GM10248 (cell line): ENCODE results near the gene NPIPA8.
"Not testable (repeated sequence)": the region's sequence is repeated elsewhere in the genome, so short reads cannot be mapped to it uniquely, and the experiment has no call there.

ENCODE experiments used
- CTCF ChIA-PET: fragments of 300-600 bp; sonication (Branson Sonifier 250); formaldehyde crosslinking; extraction: SDS; loops from one replicate; lab custom pipeline; 2021; ENCODE audit warnings: antibody characterized with exemption; lab: Yijun Ruan, JAX
- POLR2A ChIA-PET: fragments of 350-650 bp; sonication (Branson Sonifier 250); formaldehyde crosslinking; extraction: SDS; loops from one replicate; lab custom pipeline; 2020; ENCODE audit warnings: antibody characterized with exemption; lab: Yijun Ruan, JAX
- DNase-seq: peaks from one replicate; pipeline ENCODE4 v3.0.0; 2012; ENCODE audit errors: extremely low spot score

The NPIPA8 gene

DNA sequence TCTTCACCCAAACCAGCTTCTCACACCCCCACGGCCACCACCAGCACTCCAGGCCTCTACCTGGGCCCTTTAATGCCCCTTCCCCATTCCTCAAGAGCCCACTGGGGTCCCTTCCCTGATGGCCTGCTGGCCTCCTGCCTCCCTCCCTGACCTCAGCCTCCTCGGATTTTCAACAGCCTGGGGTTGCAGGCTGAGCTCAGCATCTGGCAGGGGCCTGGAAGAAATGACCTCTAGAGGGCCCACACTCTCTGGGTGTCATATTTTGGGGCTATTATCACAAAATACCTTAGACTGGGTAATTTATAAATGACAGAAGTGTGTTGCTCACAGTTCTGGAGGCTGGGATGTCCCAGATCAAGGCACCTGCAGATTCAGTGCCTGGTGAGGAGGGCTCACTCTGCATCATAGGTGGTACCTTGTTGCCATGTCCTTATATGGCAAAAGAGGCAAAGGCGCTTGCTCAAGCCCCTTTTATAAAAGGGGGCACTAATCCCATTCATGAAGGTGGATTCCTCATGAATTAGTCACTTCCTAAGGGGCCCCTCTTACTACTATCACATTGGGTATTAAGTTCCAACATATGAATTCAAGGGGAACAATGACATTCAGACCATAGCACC is 43.1 kb downstream of the NPIPA8 start:
- DNase-seq, POLR2A ChIA-PET, CTCF ChIA-PET: not testable (repeated sequence)

DNA sequence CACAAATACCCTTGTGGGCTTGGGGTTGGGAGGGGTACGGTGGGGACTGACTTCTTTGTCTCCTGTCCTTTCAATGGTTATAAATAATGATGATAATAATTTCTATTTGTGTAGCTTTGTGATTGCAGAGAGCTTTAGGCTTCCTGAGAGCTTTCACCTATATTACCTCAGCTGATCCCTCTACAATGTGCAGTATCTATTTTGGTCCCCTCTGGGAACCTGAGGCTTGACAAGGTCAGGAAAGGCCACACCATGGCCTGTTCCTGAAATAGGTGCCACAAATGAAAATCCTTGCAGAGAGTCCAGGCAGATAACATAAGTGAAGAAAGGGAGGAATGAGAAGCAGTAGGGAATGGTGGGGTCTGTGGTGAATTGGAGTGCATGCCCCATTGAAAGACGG is 45.6 kb downstream of the NPIPA8 start:
- DNase-seq, POLR2A ChIA-PET, CTCF ChIA-PET: not testable (repeated sequence)

DNA sequence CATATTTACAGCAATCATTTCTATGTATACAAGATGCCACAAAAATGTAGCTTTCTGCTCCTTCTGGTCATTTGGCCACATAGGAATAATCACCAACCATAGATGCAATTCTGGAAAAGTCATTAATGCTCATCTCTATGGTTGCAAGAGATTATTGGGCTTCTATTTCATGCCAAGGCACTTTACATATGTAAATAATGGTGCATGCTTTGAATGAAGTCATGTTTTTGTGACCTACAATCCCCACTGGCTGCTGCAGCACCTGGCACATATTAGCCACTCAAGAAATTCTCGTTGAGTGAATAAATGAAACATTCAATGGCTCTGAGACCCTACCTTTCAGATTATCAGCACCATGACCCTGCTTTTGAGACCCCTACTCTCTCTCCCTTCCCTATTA is 50.2 kb downstream of the NPIPA8 start:
- CTCF ChIA-PET, DNase-seq, POLR2A ChIA-PET: not testable (repeated sequence)

DNA sequence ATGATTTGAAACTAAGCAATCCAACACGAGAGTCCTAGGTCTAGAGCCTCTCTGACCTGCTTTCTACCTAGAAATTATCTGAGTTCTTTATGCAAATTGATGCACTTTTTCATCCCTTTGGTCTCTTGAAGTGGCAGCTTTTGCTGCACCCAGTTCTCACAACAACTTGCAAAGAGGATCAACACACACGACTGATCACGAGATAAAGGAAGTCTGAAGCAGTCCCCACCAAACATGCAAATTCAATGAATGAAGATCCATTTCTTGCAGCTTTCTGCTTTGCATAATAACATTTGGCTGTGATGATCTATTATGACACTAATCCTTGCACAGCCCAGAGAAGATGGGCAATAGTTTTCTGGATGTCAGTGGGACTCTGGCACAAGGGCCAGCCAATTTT is 56.2 kb downstream of the NPIPA8 start:
- CTCF ChIA-PET, DNase-seq, POLR2A ChIA-PET: not testable (repeated sequence)

DNA sequence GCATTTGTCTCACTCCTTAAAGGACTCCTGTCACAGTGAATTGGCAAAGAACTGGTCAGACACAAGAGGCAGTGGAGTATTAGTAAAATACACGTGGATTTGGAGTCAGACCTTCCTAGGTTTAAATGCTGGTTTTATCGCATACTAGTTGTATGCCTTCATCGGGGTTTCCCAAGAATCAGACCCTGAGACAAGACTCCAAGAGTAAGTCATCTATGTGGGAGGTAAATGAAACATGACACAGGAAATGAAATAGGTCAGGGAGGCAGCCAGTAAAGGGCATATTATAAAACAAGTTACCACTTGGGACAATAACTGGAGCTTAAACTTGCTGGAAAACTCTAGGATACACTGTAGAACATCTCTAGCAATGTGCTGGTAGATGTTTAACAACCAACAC is 59.8 kb downstream of the NPIPA8 start:
- POLR2A ChIA-PET, DNase-seq, CTCF ChIA-PET: not testable (repeated sequence)

DNA sequence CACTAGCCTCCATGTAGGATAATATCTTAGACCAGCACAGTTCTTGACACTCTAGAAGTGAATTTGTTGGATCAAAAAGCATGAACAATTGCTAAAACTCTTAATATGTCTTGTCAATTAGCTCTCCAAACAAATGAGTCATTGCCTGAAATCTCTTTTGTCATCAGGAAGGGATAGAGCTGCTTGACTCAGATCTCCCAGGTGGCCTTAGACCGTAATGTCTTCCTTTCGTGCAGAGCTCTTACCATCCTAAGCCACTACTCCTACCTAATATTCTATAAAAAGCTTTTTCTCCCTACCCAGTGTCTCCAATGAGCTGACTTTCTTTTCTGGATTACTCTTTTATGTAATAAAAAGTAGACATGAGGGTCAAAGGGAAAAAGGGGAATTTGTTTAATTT is 66.4 kb downstream of the NPIPA8 start:
- DNase-seq, CTCF ChIA-PET, POLR2A ChIA-PET: not testable (repeated sequence)
